DND-41 (cell line): ENCODE data around the gene SURF2.
"Not testable (repeated sequence)": the region's sequence is repeated elsewhere in the genome, so short reads cannot be mapped to it uniquely, and the experiment has no call there.

ENCODE experiments used
- ATAC-seq: fragments of 200-7000 bp; cut with Tn5 transposase; 3 replicates; pipeline ENCODE4 v1.9.1; 2021; ENCODE audit warnings: low read depth; ENCODE audit not compliant: insufficient read depth
- DNase-seq: peaks from one replicate; pipeline ENCODE4 v3.0.0-alpha.2; 2020
- H2AFZ ChIP-seq: 2 replicates; pipeline ENCODE4 v1.6.0; 2012; ENCODE audit warnings: low read depth, low read length
- H3K27ac ChIP-seq: 2 replicates; pipeline ENCODE4 v1.5.1; 2012; ENCODE audit warnings: low read length, inconsistent platforms
- H3K27me3 ChIP-seq: fragments of 200-600 bp; sonication (generic); 2 replicates; pipeline ENCODE4 v1.6.0; 2012; ENCODE audit warnings: low read length, mild to moderate bottlenecking, inconsistent platforms; ENCODE audit not compliant: insufficient read depth, poor library complexity
- H3K36me3 ChIP-seq: 2 replicates; pipeline ENCODE4 v1.5.1; 2012; ENCODE audit warnings: low read length, inconsistent platforms; ENCODE audit not compliant: insufficient read depth
- H3K4me1 ChIP-seq: 2 replicates; pipeline ENCODE4 v1.5.1; 2012; ENCODE audit warnings: mild to moderate bottlenecking, low read length; ENCODE audit not compliant: insufficient read depth
- H3K4me2 ChIP-seq: 2 replicates; pipeline ENCODE4 v1.6.0; 2012; ENCODE audit warnings: mild to moderate bottlenecking, moderate library complexity, low read length, inconsistent platforms; ENCODE audit not compliant: insufficient read depth
- H3K4me3 ChIP-seq, 2 experiments: fragments of 200-600 bp in 1 of 2; shearing (Covaris generic) in 1 of 2; 2 replicates each; pipeline ENCODE4 v1.5.1; 2012 to 2016; ENCODE audit warnings: inconsistent platforms in 2 of 2, low read length in 2 of 2, mild to moderate bottlenecking in 2 of 2, low read depth in 1 of 2, moderate library complexity in 1 of 2
- H3K79me2 ChIP-seq: 2 replicates; pipeline ENCODE4 v1.6.0; 2012; ENCODE audit warnings: low read length, inconsistent platforms; ENCODE audit not compliant: insufficient read depth
- H3K9ac ChIP-seq: 2 replicates; pipeline ENCODE4 v1.6.0; 2012; ENCODE audit warnings: low read depth, mild to moderate bottlenecking, inconsistent platforms, low read length, moderate library complexity
- H3K9me3 ChIP-seq: 2 replicates; pipeline ENCODE4 v1.5.1; 2012; ENCODE audit warnings: low read length, moderate library complexity, mild to moderate bottlenecking, inconsistent platforms; ENCODE audit not compliant: insufficient read depth, severe bottlenecking
- H4K20me1 ChIP-seq: 2 replicates; pipeline ENCODE4 v1.6.0; 2012; ENCODE audit warnings: low read length; ENCODE audit not compliant: insufficient read depth
- EZH2 ChIP-seq: IDR thresholded peaks from 3 replicates; pipeline ENCODE4 v1.6.1; 2012; ENCODE audit warnings: borderline replicate concordance, low read depth, mild to moderate bottlenecking, moderate library complexity, low read length, inconsistent platforms; ENCODE audit not compliant: severe bottlenecking
- TF ChIP-seq, protein P1 (sequence below): IDR thresholded peaks from 2 replicates; pipeline ENCODE4 v1.5.1; 2012; ENCODE audit warnings: borderline replicate concordance, low read length, moderate library complexity, mild to moderate bottlenecking; ENCODE audit not compliant: poor library complexity, severe bottlenecking; ENCODE audit errors: extremely low read depth

Gene SURF2

DNA sequence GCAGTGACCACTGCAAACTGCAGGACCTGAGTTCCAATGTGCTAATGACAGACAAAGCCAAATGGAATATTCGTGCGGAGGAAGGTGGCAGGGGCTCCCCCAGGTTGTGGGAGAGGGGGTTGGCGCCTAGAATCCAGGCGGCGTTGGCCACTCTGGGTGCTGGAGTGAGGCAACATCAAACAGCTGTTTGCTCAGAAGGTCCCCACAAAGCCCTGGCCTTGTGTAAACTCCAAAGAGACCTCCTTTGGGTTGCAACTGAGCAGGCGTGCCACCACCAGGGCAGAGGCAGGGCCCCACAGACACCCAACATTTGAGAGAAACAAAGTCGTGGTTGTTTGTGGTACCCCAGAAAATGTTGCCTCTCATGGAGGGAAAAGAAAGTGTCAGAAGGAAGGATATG lies 34.4 kb downstream of the SURF2 start:
- ATAC-seq, result no peak

DNA sequence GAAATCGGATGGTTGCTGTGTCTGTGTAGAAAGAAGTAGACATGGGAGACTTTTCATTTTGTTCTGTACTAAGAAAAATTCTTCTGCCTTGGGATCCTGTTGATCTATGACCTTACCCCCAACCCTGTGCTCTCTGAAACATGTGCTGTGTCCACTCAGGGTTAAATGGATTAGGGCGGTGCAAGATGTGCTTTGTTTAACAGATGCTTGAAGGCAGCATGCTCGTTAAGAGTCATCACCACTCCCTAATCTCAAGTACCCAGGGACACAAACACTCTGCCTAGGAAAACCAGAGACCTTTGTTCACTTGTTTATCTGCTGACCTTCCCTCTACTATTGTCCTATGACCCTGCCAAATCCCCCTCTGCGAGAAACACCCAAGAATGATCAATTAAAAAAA lies 35.1 kb downstream of the SURF2 start:
- H3K9me3 ChIP-seq, H3K27ac ChIP-seq, H3K27me3 ChIP-seq, H4K20me1 ChIP-seq, ATAC-seq, H3K79me2 ChIP-seq, H3K4me2 ChIP-seq, DNase-seq, H3K36me3 ChIP-seq, H3K9ac ChIP-seq, H3K4me3 ChIP-seq, H3K4me1 ChIP-seq, H2AFZ ChIP-seq: not testable (repeated sequence)

More for the DNA sequence above, 34.4 kb downstream of the SURF2 start:
- no peaks in the 10 kb centered on the region for H3K27me3 ChIP-seq
- TF ChIP-seq, protein P1, sequence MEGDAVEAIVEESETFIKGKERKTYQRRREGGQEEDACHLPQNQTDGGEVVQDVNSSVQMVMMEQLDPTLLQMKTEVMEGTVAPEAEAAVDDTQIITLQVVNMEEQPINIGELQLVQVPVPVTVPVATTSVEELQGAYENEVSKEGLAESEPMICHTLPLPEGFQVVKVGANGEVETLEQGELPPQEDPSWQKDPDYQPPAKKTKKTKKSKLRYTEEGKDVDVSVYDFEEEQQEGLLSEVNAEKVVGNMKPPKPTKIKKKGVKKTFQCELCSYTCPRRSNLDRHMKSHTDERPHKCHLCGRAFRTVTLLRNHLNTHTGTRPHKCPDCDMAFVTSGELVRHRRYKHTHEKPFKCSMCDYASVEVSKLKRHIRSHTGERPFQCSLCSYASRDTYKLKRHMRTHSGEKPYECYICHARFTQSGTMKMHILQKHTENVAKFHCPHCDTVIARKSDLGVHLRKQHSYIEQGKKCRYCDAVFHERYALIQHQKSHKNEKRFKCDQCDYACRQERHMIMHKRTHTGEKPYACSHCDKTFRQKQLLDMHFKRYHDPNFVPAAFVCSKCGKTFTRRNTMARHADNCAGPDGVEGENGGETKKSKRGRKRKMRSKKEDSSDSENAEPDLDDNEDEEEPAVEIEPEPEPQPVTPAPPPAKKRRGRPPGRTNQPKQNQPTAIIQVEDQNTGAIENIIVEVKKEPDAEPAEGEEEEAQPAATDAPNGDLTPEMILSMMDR, result no peak
- TF ChIP-seq EZH2, result no peak
- no peaks in the 10 kb centered on the region for H3K9me3 ChIP-seq
- H3K36me3 ChIP-seq, result no peaks in the 10 kb centered on the region
- no peak overlapping the region for H2AFZ ChIP-seq
- H4K20me1 ChIP-seq, result no peaks in the 10 kb centered on the region
- no peaks in the 10 kb centered on the region for H3K79me2 ChIP-seq
- H3K9ac ChIP-seq, result no peak overlapping the region
- no peak overlapping the region for H3K27ac ChIP-seq
- H3K4me2 ChIP-seq, result no peak overlapping the region
- DNase-seq, result no peak
- H3K4me3 ChIP-seq, result no peak overlapping the region
- H3K4me1 ChIP-seq, result no peaks in the 10 kb centered on the region

DNA sequence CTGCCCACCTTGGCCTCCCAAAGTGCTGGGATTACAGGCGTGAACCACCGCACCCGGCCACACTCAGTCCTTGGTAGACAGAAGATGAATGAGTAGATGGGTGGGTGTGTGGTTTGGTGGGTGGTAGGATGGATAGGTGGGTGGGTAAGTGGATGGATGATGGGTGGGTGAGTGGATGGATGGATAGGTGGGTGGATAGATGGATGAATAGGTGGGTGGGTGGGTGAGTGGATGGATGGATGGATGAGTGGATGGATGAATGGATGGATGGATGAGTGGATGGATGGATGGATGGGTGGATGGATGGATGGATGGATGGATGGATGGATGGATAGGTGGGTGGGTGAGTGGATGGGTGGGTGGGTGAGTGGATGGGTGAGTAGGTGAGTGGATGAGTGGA lies 36.0 kb downstream of the SURF2 start:
- not testable (repeated sequence) for H3K9ac ChIP-seq, DNase-seq, H3K9me3 ChIP-seq, H3K36me3 ChIP-seq, ATAC-seq, H4K20me1 ChIP-seq, H3K4me1 ChIP-seq, H2AFZ ChIP-seq, H3K27me3 ChIP-seq, H3K27ac ChIP-seq, H3K4me2 ChIP-seq, H3K4me3 ChIP-seq, H3K79me2 ChIP-seq

DNA sequence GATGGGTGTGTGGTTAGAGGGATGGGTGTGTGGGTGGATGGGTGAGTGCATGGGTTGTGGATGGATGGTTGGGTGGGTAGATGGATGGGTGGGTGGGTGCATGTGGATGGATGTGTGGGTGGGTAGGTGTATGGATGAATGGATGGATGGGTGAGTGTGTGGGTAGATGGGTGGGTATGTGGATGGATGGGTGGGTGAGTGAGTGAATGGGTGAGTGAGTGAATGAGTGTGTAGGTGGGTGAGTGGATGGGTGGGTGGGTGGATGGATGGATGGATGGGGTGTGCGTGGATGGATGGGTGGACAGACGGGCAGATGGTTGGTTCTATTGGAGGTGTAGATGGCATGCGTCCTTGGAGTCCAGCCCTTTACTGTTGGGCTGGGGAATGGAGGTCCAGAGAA lies 37.0 kb downstream of the SURF2 start:
- TF ChIP-seq EZH2, result no peak
- TF ChIP-seq, protein P1, result no peak
- H3K9me3 ChIP-seq, result no peaks in the 10 kb centered on the region
- H3K4me1 ChIP-seq, result no peaks in the 10 kb centered on the region
- H2AFZ ChIP-seq, result no peak overlapping the region
- no peak overlapping the region for H3K4me2 ChIP-seq
- no peak overlapping the region for H3K27ac ChIP-seq
- no peak for DNase-seq
- H3K27me3 ChIP-seq, result no peaks in the 10 kb centered on the region
- no peaks in the 10 kb centered on the region for H3K36me3 ChIP-seq
- H4K20me1 ChIP-seq, result no peaks in the 10 kb centered on the region
- no peak overlapping the region for H3K9ac ChIP-seq
- no peak for ATAC-seq
- H3K4me3 ChIP-seq, result no peak overlapping the region
- H3K79me2 ChIP-seq, result no peaks in the 10 kb centered on the region
